ENCODE data around the gene EEF1AKMT1. TPM values are rescaled to one million over a fixed set of nuclear protein-coding genes. Genes with fewer than 3 reads are reported as not detected.

Gene EEF1AKMT1
- total RNA-seq, 1 experiment from 2014 or later, result 9.8 TPM

- RAD21 ChIA-PET (ENCODE audit: low non-redundant PET in 1 of 2, low total read pairs in 2 of 2, uncharacterized antibody in 2 of 2, unreplicated experiment in 2 of 2), result no interaction called here
- Histone ChIP-seq H3K4me3 (replicated peaks in 1 of 2; ENCODE audit: low read depth in 1 of 2, low read length in 2 of 2) (no peak overlapping the region), H3K27me3 (ENCODE audit: insufficient read depth, low read length) (no peaks in the 10 kb centered on the region), H3K9me2 (ENCODE audit: insufficient read depth) (no peaks in the 10 kb centered on the region), H3K9ac (ENCODE audit: low read length) (no peak overlapping the region), H3K36me3 (ENCODE audit: control insufficient read depth in 1 of 2, insufficient read depth in 2 of 2, low read length in 2 of 2) (0 out of 4 replicates have a peak, but pooled peaks cover 0 to 3% of the 10 kb centered on the region in 2 experiments), H4K20me1 (ENCODE audit: insufficient read depth) (no peaks in the 10 kb centered on the region), H3K4me2 (ENCODE audit: low read length) (no peak overlapping the region), H3K9me3 (ENCODE audit: control insufficient read depth in 1 of 2, insufficient read depth in 1 of 2, low read depth in 1 of 2, low read length in 2 of 2) (peaks cover 23 to 46% of the 10 kb centered on the region in 2 experiments), H3K4me1 (ENCODE audit: control insufficient read depth in 1 of 2, insufficient read depth in 2 of 2, low read length in 2 of 2) (no peaks in the 10 kb centered on the region), H2AFZ (ENCODE audit: low read depth, low read length, poor library complexity, severe bottlenecking) (no peak overlapping the region), H3K79me2 (ENCODE audit: insufficient read depth, low read length) (no peaks in the 10 kb centered on the region), H3K27ac (ENCODE audit: low read depth, low read length) (no peak overlapping the region)
- CTCF ChIA-PET, result no interaction called here
- intact Hi-C loops (cut with micrococcal nuclease), result no loop called here
- TF ChIP-seq REST (IDR thresholded peaks at IDR 0.05; ENCODE audit: low read depth) (no peak), SIN3A (IDR thresholded peaks at IDR 0.05; ENCODE audit: low read depth) (no peak), ZNF274 (IDR thresholded peaks at IDR 0.05; ENCODE audit: low read depth, low read length) (no peak), ZBTB33 (IDR thresholded peaks at IDR 0.05; ENCODE audit: extremely low read depth, insufficient replicate concordance, low read length) (no peak), ZFX (IDR thresholded peaks at IDR 0.05) (no peak), SP1 (IDR thresholded peaks at IDR 0.05; ENCODE audit: low read depth) (no peak), ELF1 (IDR thresholded peaks at IDR 0.05; ENCODE audit: borderline replicate concordance, low read depth) (no peak), EGR1 (IDR thresholded peaks at IDR 0.05; ENCODE audit: low read depth) (no peak), ATF3 (IDR thresholded peaks at IDR 0.05) (no peak), MAX (IDR thresholded peaks at IDR 0.05) (no peak), CEBPB (IDR thresholded peaks at IDR 0.05; ENCODE audit: low read depth) (no peak), CBX3 (IDR thresholded peaks at IDR 0.05; ENCODE audit: low read depth) (no peak), EZH2 (IDR thresholded peaks at IDR 0.05) (no peak)
- DNase-seq (ENCODE audit: low read depth, low spot score), result no peak
- POLR2A ChIA-PET, result no interaction called here
- BruUV-seq (replicated peaks), result no TSS peak
- ATAC-seq, result no peak
Measured at GRCh38 chr13:20754009-20754408, 19.8 kb downstream of the EEF1AKMT1 start.
